Lower lobe of right lung (tissue), 2 donors: Measurements from ENCODE around the gene TRRAP. TPM values are rescaled to one million over a fixed set of nuclear protein-coding genes. Genes with fewer than 3 reads are reported as not detected.

ENCODE experiments used
- ATAC-seq, 2 donors: fragments of 200-7000 bp; cut with Tn5 transposase; one replicate each; pipeline ENCODE4 v1.9.1; 2020 to 2022; ENCODE audit warnings: mild to moderate bottlenecking in 2 of 2, moderate library complexity in 2 of 2
- DNase-seq: peaks from one replicate; pipeline ENCODE4 v3.0.0-alpha.2; 2020
- H3K27ac ChIP-seq: fragments of 200-600 bp; one replicate; pipeline ENCODE4 v1.8.0; 2022
- H3K27me3 ChIP-seq: fragments of 200-600 bp; one replicate; pipeline ENCODE4 v1.8.0; 2022; ENCODE audit warnings: low read depth
- H3K36me3 ChIP-seq: fragments of 200-600 bp; one replicate; pipeline ENCODE4 v1.8.0; 2022; ENCODE audit warnings: mild to moderate bottlenecking
- H3K4me1 ChIP-seq: fragments of 200-600 bp; one replicate; pipeline ENCODE4 v1.8.0; 2022
- H3K4me3 ChIP-seq: fragments of 200-600 bp; one replicate; pipeline ENCODE4 v1.8.0; 2022; ENCODE audit warnings: mild to moderate bottlenecking
- H3K9me3 ChIP-seq: fragments of 200-600 bp; one replicate; pipeline ENCODE4 v1.8.0; 2022
- intact Hi-C: fragments of 100-400 bp; cut with DNase I; formaldehyde crosslinking; loops from one replicate; pipeline ENCODE4 v1.11.0; 2022
- total RNA-seq: library from RNA; stranded (reverse); fragmentation: NEBNext Ultra II Directional; extraction: Animal tissue kit (Norgen Biotek cat#: 25700); gene quantifications from one replicate; pipeline ENCODE4 v1.2.1, GENCODE V29; 2021
- TF ChIP-seq, protein P1 (sequence below): fragments of 200-600 bp; IDR thresholded peaks from one replicate; pipeline ENCODE4 v1.8.0; 2022; ENCODE audit warnings: antibody characterized with exemption, mild to moderate bottlenecking
- donor health status: DM: no; HTN: yes; CAD: no; lungs with severe emphysema.

TRRAP gene
- total RNA-seq, 1 donor from 2014 or later, result 38.5 TPM

GRCh38 chr7:98943336-98943735 is 65.0 kb downstream of the TRRAP start:
- intact Hi-C loops, result no loop called here
- ATAC-seq, result no peak
- no peak overlapping the region for H3K4me3 ChIP-seq

DNA sequence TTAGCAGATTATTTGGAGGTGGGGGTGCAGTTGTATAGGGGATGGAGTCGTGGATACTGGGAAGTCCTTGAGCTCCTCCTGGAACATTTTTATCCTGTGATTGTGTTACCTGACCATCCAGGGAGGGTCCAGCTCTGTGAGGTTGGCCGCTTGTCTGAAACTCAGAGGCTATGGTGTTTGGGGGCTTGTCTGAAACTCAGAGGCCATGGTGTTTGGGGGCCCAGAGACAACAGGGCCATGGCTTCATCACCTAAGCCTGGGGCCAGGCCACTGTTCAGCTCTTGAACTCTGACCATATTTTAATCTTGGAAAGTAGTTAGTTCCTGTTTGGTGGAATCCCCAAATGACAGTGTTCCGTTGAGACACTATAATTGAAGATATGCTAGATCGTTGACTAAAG is 66.1 kb downstream of the TRRAP start:
- Histone ChIP-seq H3K27ac (no peak overlapping the region), H3K36me3 (peaks cover 99% of the 10 kb centered on the region), H3K9me3 (no peaks in the 10 kb centered on the region), H3K4me1 (no peaks in the 10 kb centered on the region), H3K4me3 (no peak overlapping the region), H3K27me3 (no peaks in the 10 kb centered on the region)
- TF ChIP-seq, protein P1, sequence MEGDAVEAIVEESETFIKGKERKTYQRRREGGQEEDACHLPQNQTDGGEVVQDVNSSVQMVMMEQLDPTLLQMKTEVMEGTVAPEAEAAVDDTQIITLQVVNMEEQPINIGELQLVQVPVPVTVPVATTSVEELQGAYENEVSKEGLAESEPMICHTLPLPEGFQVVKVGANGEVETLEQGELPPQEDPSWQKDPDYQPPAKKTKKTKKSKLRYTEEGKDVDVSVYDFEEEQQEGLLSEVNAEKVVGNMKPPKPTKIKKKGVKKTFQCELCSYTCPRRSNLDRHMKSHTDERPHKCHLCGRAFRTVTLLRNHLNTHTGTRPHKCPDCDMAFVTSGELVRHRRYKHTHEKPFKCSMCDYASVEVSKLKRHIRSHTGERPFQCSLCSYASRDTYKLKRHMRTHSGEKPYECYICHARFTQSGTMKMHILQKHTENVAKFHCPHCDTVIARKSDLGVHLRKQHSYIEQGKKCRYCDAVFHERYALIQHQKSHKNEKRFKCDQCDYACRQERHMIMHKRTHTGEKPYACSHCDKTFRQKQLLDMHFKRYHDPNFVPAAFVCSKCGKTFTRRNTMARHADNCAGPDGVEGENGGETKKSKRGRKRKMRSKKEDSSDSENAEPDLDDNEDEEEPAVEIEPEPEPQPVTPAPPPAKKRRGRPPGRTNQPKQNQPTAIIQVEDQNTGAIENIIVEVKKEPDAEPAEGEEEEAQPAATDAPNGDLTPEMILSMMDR, result no peak
- DNase-seq (no peak), ATAC-seq (no peak)
- intact Hi-C loops, result no loop called here

More at GRCh38 chr7:98943336-98943735, 65.0 kb downstream of the TRRAP start:
- Histone ChIP-seq H3K36me3 (peaks cover 99% of the 10 kb centered on the region), H3K27ac (no peak overlapping the region), H3K27me3 (no peaks in the 10 kb centered on the region), H3K9me3 (no peaks in the 10 kb centered on the region), H3K4me1 (no peaks in the 10 kb centered on the region)
- TF ChIP-seq, protein P1, result no peak
- DNase-seq, result no peak

- peaks cover 99% of the 10 kb centered on the region for H3K36me3 ChIP-seq
- H3K4me1 ChIP-seq, result no peaks in the 10 kb centered on the region
- intact Hi-C loops, result no loop called here
- no peak overlapping the region for H3K4me3 ChIP-seq
- H3K27me3 ChIP-seq, result no peaks in the 10 kb centered on the region
- no peak overlapping the region for H3K27ac ChIP-seq
- DNase-seq (no peak), ATAC-seq (no peak)
- TF ChIP-seq, protein P1, result no peak
- no peaks in the 10 kb centered on the region for H3K9me3 ChIP-seq
These were observed 67.5 kb downstream of the TRRAP start for GRCh38 chr7:98945852-98946251.

DNA sequence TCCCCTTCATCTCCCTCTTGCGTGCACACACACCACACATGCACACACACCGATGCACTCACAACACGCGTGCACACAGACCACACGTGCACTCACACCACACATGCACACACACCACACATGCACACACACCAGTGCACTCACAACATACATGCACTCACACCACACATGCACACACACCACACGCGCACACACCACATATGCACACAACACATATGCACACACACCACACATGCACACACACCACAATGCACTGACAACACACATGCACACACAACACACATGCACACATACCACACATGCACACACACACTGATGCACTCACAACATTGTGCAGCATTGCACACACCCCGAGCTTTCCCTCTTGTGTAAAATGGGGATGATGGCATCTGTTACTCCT is 68.1 kb downstream of the TRRAP start:
- Histone ChIP-seq H3K4me1 (no peaks in the 10 kb centered on the region), H3K4me3 (no peak overlapping the region), H3K27ac (no peak overlapping the region), H3K9me3 (no peaks in the 10 kb centered on the region), H3K36me3 (peaks cover 99% of the 10 kb centered on the region), H3K27me3 (no peaks in the 10 kb centered on the region)
- ATAC-seq (no peak), DNase-seq (no peak)
- intact Hi-C loops, result no loop called here
- TF ChIP-seq, protein P1, result no peak

DNA sequence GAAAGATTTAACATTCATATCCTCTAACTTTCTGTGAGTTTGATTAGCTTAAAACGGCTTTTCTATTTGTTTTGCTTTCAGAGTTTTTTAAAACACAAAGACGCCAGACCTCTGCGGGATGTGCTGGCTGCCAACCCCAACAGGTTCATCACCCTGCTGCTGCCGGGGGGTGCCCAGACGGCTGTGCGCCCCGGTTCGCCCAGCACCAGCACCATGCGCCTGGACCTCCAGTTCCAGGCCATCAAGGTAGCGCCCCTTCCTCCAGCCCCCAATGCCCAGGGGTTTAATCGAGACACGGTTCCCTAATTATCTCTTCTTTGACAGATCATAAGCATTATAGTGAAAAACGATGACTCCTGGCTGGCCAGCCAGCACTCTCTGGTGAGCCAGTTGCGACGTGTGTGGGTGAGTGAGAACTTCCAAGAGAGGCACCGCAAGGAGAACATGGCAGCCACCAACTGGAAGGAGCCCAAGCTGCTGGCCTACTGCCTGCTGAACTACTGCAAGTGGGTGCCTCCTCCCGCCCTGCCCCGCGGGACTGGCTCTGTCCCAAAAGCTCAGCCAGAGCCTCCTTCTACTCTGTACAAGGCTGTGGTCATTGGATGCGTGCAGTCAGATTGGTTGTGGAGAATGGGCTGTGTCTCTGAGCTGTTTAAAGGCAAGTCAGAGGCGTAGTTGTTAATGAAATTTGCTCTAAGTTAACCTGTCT is 71.2 kb downstream of the TRRAP start:
- DNase-seq (no peak), ATAC-seq (no peak)
- H3K4me3 ChIP-seq, result no peak overlapping the region
- TF ChIP-seq, protein P1, result no peak
- H3K9me3 ChIP-seq, result no peaks in the 10 kb centered on the region
- H3K4me1 ChIP-seq, result no peaks in the 10 kb centered on the region
- H3K36me3 ChIP-seq, result peaks cover 100% of the 10 kb centered on the region
- intact Hi-C loops, result no loop called here
- no peaks in the 10 kb centered on the region for H3K27me3 ChIP-seq
- H3K27ac ChIP-seq, result no peak overlapping the region
